CD8-positive, alpha-beta memory T cell (primary cell): Measurements from ENCODE around the gene SLIT1. TPM values are rescaled to one million over a fixed set of nuclear protein-coding genes. Genes with fewer than 3 reads are reported as not detected.

Experiments used
- CTCF ChIA-PET: fragments of 350-600 bp; sonication (Branson Sonifier 250); formaldehyde crosslinking; loops from one replicate; lab custom pipeline; 2021; ENCODE audit warnings: antibody characterized with exemption; lab: Charles Lee
- POLR2A ChIA-PET: fragments of 350-600 bp; sonication (Branson Sonifier 250); formaldehyde crosslinking; loops from one replicate; lab custom pipeline; 2021; ENCODE audit warnings: antibody characterized with exemption; lab: Charles Lee
- DNase-seq, 5 donors: peaks; one replicate each; pipeline versions ENCODE4 v3.0.0 to v3.0.0-alpha.2; 2020 to 2022; ENCODE audit warnings: mixed read lengths in 1 of 5
- H3K27ac ChIP-seq: one replicate; pipeline ENCODE4 v1.7.0; 2013; ENCODE audit warnings: low read depth, mild to moderate bottlenecking, low read length, moderate library complexity
- H3K27me3 ChIP-seq: 2 replicates; pipeline ENCODE4 v1.7.0; 2013; ENCODE audit warnings: low read length, mild to moderate bottlenecking; ENCODE audit not compliant: insufficient read depth, poor library complexity, severe bottlenecking
- H3K36me3 ChIP-seq: 2 replicates; pipeline ENCODE4 v1.7.0; 2013; ENCODE audit warnings: mild to moderate bottlenecking, low read length, moderate library complexity; ENCODE audit not compliant: insufficient read depth
- H3K4me1 ChIP-seq: 2 replicates; pipeline ENCODE4 v1.7.0; 2013; ENCODE audit warnings: mild to moderate bottlenecking, low read length, moderate library complexity; ENCODE audit not compliant: insufficient read depth
- H3K4me3 ChIP-seq: 2 replicates; pipeline ENCODE4 v1.7.0; 2013; ENCODE audit warnings: mild to moderate bottlenecking, low read length
- H3K9me3 ChIP-seq: 2 replicates; pipeline ENCODE4 v1.7.0; 2013; ENCODE audit warnings: mild to moderate bottlenecking, low read length
- H3K27ac Mint-ChIP-seq, 8 donors: one replicate each; pipeline ENCODE4 v1.8.0; 2020 to 2021; ENCODE audit warnings: mixed read lengths in 8 of 8, mild to moderate bottlenecking in 6 of 8, inconsistent platforms in 3 of 8, moderate library complexity in 3 of 8
- H3K27me3 Mint-ChIP-seq, 2 donors: one replicate each; pipeline ENCODE4 v1.8.0; 2020 to 2021; ENCODE audit warnings: mixed read lengths in 2 of 2, mild to moderate bottlenecking in 1 of 2, moderate library complexity in 1 of 2
- H3K36me3 Mint-ChIP-seq, 3 donors: one replicate each; pipeline ENCODE4 v1.8.0; 2020 to 2021; ENCODE audit warnings: mixed read lengths in 3 of 3, inconsistent platforms in 1 of 3, mild to moderate bottlenecking in 1 of 3
- H3K4me1 Mint-ChIP-seq, 3 donors: one replicate each; pipeline ENCODE4 v1.8.0; 2020 to 2021; ENCODE audit warnings: mixed read lengths in 3 of 3, inconsistent platforms in 1 of 3, mild to moderate bottlenecking in 1 of 3
- H3K4me3 Mint-ChIP-seq, 7 donors: one replicate each; pipeline ENCODE4 v1.8.0; 2020 to 2021; ENCODE audit warnings: mixed read lengths in 7 of 7, mild to moderate bottlenecking in 6 of 7, moderate library complexity in 4 of 7, inconsistent platforms in 2 of 7
- H3K9me3 Mint-ChIP-seq, 5 donors: one replicate each; pipeline ENCODE4 v1.8.0; 2020 to 2022; ENCODE audit warnings: mixed read lengths in 5 of 5, mild to moderate bottlenecking in 3 of 5, moderate library complexity in 2 of 5, inconsistent platforms in 1 of 5
- polyA plus RNA-seq: library from polyadenylated mRNA; unstranded; fragments of 300-500 nt; fragmentation: Illumina TruSeq; gene quantifications from one replicate; pipeline ENCODE4 v1.2.3, GENCODE V29; 2021
- total RNA-seq, 2 experiments: library from RNA; stranded (reverse); gene quantifications; one replicate each; pipeline ENCODE4 v1.2.3, GENCODE V29; 2021

SLIT1 gene
- total and polyA plus RNA-seq, 3 experiments from 2014 or later = 0.06 to 0.20 TPM; not detected in 1

- Histone ChIP-seq H3K27ac (no peak overlapping the region), H3K4me1 (peaks cover 5% of the 10 kb centered on the region), H3K4me3 (no peak overlapping the region), H3K36me3 (no peaks in the 10 kb centered on the region), H3K27me3 (no peaks in the 10 kb centered on the region), H3K9me3 (no peaks in the 10 kb centered on the region)
- Mint-ChIP-seq H3K9me3 (no peaks in the 10 kb centered on the region), H3K27ac (peak overlapping the region in 1 of 8 donors; percentile 35), H3K4me1 (peaks cover 10 to 18% (median 13%) of the 10 kb centered on the region in 3 donors), H3K4me3 (no peak overlapping the region), H3K27me3 (peaks cover 4 to 24% of the 10 kb centered on the region in 2 donors), H3K36me3 (no peaks in the 10 kb centered on the region)
- ChIA-PET CTCF (interaction anchor here (1.3 to 6.8 kb wide), 3 partner anchors 8 to 127 kb away, joined by 4 to 97 read pairs (median 26); no protein-coding TSS in a partner anchor), POLR2A (no interaction called here)
- no peak for DNase-seq
Observed at GRCh38 chr10:97199152-97199551, 13.4 kb upstream of the SLIT1 start.

- Histone ChIP-seq H3K4me3 (no peak overlapping the region), H3K9me3 (no peaks in the 10 kb centered on the region), H3K27me3 (peaks cover 3% of the 10 kb centered on the region), H3K36me3 (no peaks in the 10 kb centered on the region), H3K4me1 (peaks cover 5% of the 10 kb centered on the region), H3K27ac (no peak overlapping the region)
- ChIA-PET POLR2A (no interaction called here), CTCF (interaction anchor here (0.7 to 6.8 kb wide), 17 partner anchors 9 to 564 kb away, joined by 3 to 97 read pairs (median 5); no protein-coding TSS in a partner anchor)
- no peak for DNase-seq
- H3K4me3 Mint-ChIP-seq = peak overlapping the region in 6 of 7 donors; percentile 1 to 94 (median 54)
- no peaks in the 10 kb centered on the region for H3K36me3 Mint-ChIP-seq
- H3K4me1 Mint-ChIP-seq = peaks cover 10 to 18% (median 13%) of the 10 kb centered on the region in 3 donors
- H3K9me3 Mint-ChIP-seq = no peaks in the 10 kb centered on the region
- peak overlapping the region in 1 of 8 donors; percentile 43 for H3K27ac Mint-ChIP-seq
- H3K27me3 Mint-ChIP-seq = peaks cover 4 to 35% of the 10 kb centered on the region in 2 donors
Observed at GRCh38 chr10:97197030-97197500, 11.3 kb upstream of the SLIT1 start.

GRCh38 chr10:97196223-97197029 lies 10.7 kb upstream of the SLIT1 start:
- peaks cover 6 to 39% of the 10 kb centered on the region in 2 donors for H3K27me3 Mint-ChIP-seq
- H3K9me3 ChIP-seq = no peaks in the 10 kb centered on the region
- ChIA-PET POLR2A (no interaction called here), CTCF (interaction anchor here (0.5 to 6.8 kb wide), 20 partner anchors 9 to 1973 kb away, joined by 3 to 97 read pairs (median 4); partner anchors contain the start of gene SLIT1)
- H3K27me3 ChIP-seq = peaks cover 3% of the 10 kb centered on the region
- H3K27ac Mint-ChIP-seq = peak overlapping the region in 2 of 8 donors; percentile 4 to 81
- H3K4me1 Mint-ChIP-seq = peaks cover 10 to 18% (median 13%) of the 10 kb centered on the region in 3 donors
- H3K36me3 Mint-ChIP-seq = no peaks in the 10 kb centered on the region
- H3K4me1 ChIP-seq = peaks cover 5% of the 10 kb centered on the region
- peak overlapping the region; percentile 68 for H3K4me3 ChIP-seq
- H3K9me3 Mint-ChIP-seq = no peaks in the 10 kb centered on the region
- no peaks in the 10 kb centered on the region for H3K36me3 ChIP-seq
- H3K4me3 Mint-ChIP-seq = peak overlapping the region; percentile 81 to 94 (median 85)
- H3K27ac ChIP-seq = no peak overlapping the region
- peak; percentile 42 to 75 (median 64) for DNase-seq

- Histone ChIP-seq H3K27ac (no peak overlapping the region), H3K27me3 (peaks cover 3% of the 10 kb centered on the region), H3K36me3 (no peaks in the 10 kb centered on the region), H3K4me3 (peak overlapping the region; percentile 68), H3K4me1 (peaks cover 5% of the 10 kb centered on the region), H3K9me3 (no peaks in the 10 kb centered on the region)
- Mint-ChIP-seq H3K9me3 (no peaks in the 10 kb centered on the region), H3K36me3 (no peaks in the 10 kb centered on the region), H3K4me3 (peak overlapping the region; percentile 80 to 93 (median 85)), H3K27ac (peak overlapping the region in 3 of 8 donors; percentile 5 to 80 (median 40)), H3K27me3 (peaks cover 6 to 40% of the 10 kb centered on the region in 2 donors), H3K4me1 (peaks cover 7 to 15% (median 13%) of the 10 kb centered on the region in 3 donors)
- ChIA-PET CTCF (interaction anchor here (0.5 to 6.8 kb wide), 17 partner anchors 8 to 1974 kb away, joined by 3 to 97 read pairs (median 5); partner anchors contain the start of gene SLIT1), POLR2A (no interaction called here)
- DNase-seq = no peak
Observed at GRCh38 chr10:97195706-97196222, 10.0 kb upstream of the SLIT1 start.

GRCh38 chr10:97192952-97193435 lies 7.2 kb upstream of the SLIT1 start:
- POLR2A ChIA-PET = no interaction called here
- no peaks in the 10 kb centered on the region for H3K9me3 Mint-ChIP-seq
- H3K27ac Mint-ChIP-seq = no peak overlapping the region
- CTCF ChIA-PET = interaction anchor here (1.0 to 6.8 kb wide), 3 partner anchors 10 to 20 kb away, joined by 5 to 97 read pairs (median 8); no protein-coding TSS in a partner anchor
- no peak overlapping the region for H3K27ac ChIP-seq
- H3K36me3 ChIP-seq = no peaks in the 10 kb centered on the region
- H3K9me3 ChIP-seq = no peaks in the 10 kb centered on the region
- peaks cover 3% of the 10 kb centered on the region for H3K27me3 ChIP-seq
- no peak overlapping the region for H3K4me3 Mint-ChIP-seq
- no peaks in the 10 kb centered on the region for H3K36me3 Mint-ChIP-seq
- DNase-seq = no peak
- H3K4me1 Mint-ChIP-seq = peaks cover 5 to 13% (median 8%) of the 10 kb centered on the region in 3 donors
- peaks cover 7 to 51% of the 10 kb centered on the region in 2 donors for H3K27me3 Mint-ChIP-seq
- H3K4me1 ChIP-seq = peaks cover 5% of the 10 kb centered on the region
- H3K4me3 ChIP-seq = no peak overlapping the region

GRCh38 chr10:97190450-97190849 lies 4.7 kb upstream of the SLIT1 start:
- Histone ChIP-seq H3K27me3 (peaks cover 3% of the 10 kb centered on the region), H3K9me3 (no peaks in the 10 kb centered on the region), H3K27ac (no peak overlapping the region), H3K36me3 (no peaks in the 10 kb centered on the region), H3K4me1 (peaks cover under 1% of the 10 kb centered on the region), H3K4me3 (no peak overlapping the region)
- H3K4me1 Mint-ChIP-seq = peaks cover under 1 to 7% (median under 1%) of the 10 kb centered on the region in 3 donors
- H3K4me3 Mint-ChIP-seq = peak overlapping the region in 1 of 7 donors; percentile 26
- H3K9me3 Mint-ChIP-seq = no peaks in the 10 kb centered on the region
- no peak overlapping the region for H3K27ac Mint-ChIP-seq
- CTCF ChIA-PET = interaction anchor here (2.0 kb wide), 1 partner anchor 20 kb away, joined by 6 read pairs; no protein-coding TSS in a partner anchor
- H3K27me3 Mint-ChIP-seq = peaks cover 15 to 66% of the 10 kb centered on the region in 2 donors
- no peak for DNase-seq
- POLR2A ChIA-PET = no interaction called here
- no peaks in the 10 kb centered on the region for H3K36me3 Mint-ChIP-seq

- DNase-seq = no peak
- Histone ChIP-seq H3K9me3 (no peaks in the 10 kb centered on the region), H3K27me3 (peaks cover 8% of the 10 kb centered on the region), H3K4me3 (no peak overlapping the region), H3K4me1 (no peaks in the 10 kb centered on the region), H3K27ac (no peak overlapping the region), H3K36me3 (no peaks in the 10 kb centered on the region)
- H3K9me3 Mint-ChIP-seq = no peaks in the 10 kb centered on the region
- CTCF ChIA-PET = interaction anchor here (0.8 kb wide), 2 partner anchors 8 to 22 kb away, joined by 3 read pairs; no protein-coding TSS in a partner anchor
- peaks cover 6 to 12% (median 6%) of the 10 kb centered on the region in 3 donors for H3K4me1 Mint-ChIP-seq
- no peak overlapping the region for H3K27ac Mint-ChIP-seq
- H3K36me3 Mint-ChIP-seq = no peaks in the 10 kb centered on the region
- H3K27me3 Mint-ChIP-seq = peaks cover 29 to 75% of the 10 kb centered on the region in 2 donors
- POLR2A ChIA-PET = no interaction called here
- no peak overlapping the region for H3K4me3 Mint-ChIP-seq
Observed at GRCh38 chr10:97188261-97188711, 2.5 kb upstream of the SLIT1 start.
